NCI-H526 (cell line): ENCODE measurements around the gene AVL9.

Source experiments
- DNase-seq, 2 experiments: peaks; one replicate each; lab custom pipeline; 2025; lab: John Stamatoyannopoulos, UW

AVL9 gene

GRCh38 chr7:32535162-32535702, 39.9 kb downstream of the AVL9 start:
- no peak for DNase-seq

GRCh38 chr7:32536016-32536415, 40.7 kb downstream of the AVL9 start:
- DNase-seq, result no peak

- DNase-seq, result no peak
Observed at GRCh38 chr7:32536585-32536984, 41.3 kb downstream of the AVL9 start.

DNA sequence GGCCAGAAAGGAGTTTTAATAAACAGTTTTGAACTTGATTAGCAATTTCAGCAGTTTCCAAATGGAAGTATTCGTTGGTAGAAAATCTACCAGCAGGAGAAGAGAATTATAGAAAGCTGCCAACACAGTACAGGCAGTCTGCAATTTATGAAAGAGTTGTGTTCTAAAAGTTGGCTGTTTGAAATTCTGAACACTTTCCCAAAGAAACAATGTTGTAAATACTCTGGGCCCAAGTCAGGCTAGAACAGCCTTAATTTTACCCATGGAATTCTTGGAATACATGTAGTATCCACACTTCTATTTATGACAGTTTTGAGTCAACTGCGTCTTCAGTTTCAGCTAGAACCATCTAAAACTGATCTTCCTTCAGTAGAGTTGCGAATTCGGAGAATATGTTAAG, 42.5 kb downstream of the AVL9 start:
- no peak for DNase-seq

GRCh38 chr7:32539366-32539765, 44.1 kb downstream of the AVL9 start:
- no peak for DNase-seq

- DNase-seq, result no peak
Observed at GRCh38 chr7:32539919-32540531, 44.7 kb downstream of the AVL9 start.

- no peak for DNase-seq
Observed at GRCh38 chr7:32542595-32542994, 47.3 kb downstream of the AVL9 start.

GRCh38 chr7:32559480-32559879, 64.2 kb downstream of the AVL9 start:
- no peak for DNase-seq

DNA sequence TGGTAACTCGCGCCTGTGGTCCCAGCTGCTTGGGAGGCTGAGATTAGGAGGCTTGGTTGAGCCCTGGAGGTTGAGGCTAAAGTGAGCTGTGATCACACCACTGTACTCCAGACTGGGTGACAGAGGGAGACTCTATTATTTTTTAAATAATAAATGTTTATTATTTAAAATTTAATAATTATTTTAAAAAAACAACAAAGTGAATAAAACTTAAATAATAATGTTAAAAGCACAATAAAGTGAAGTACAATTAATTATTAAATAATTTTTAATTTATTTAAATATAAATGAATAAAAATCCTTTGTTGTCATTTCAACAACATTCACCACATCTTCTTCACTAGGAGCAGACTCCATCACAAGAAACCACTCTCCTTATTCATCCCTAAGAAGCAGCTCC, 64.8 kb downstream of the AVL9 start:
- DNase-seq, result no peak

DNA sequence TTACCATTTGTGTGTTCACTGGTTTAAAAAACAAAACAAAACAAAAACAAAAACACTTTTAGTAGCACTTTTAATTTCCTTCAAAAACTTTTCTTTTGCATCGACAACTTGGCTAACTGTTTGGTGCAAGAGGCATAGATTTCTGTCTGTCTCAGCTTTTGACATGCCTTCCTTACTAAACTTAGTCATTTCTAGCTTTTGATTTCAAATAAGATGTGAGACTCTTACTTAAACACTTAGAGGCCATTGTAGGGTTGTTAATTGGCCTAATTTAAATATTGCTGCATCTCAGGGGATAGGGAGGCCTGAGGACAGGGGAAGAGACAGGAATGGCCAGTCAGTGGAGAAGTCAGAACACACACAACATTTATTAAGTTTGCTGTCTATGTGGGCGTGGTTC, 66.3 kb downstream of the AVL9 start:
- no peak for DNase-seq

DNA sequence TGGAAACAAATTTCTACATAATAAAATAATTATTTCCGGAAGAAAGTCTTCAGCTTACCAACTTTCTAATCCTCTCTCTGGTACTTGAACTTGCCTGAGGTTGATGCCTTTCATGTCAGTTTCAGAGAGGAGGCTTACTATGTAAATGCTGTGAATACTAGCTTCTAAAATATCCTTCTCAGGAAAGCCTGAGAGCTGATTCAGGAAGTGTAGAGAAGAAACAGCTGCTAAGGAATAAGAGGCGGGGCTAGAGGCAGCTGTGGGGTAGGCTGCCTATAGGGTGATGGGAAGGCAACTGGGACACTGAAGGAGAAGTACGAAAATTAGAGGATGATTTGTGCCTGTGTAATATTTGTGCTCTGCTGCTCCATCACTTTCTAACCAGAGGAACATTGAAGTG, 69.3 kb downstream of the AVL9 start:
- DNase-seq, result no peak

- no peak for DNase-seq
Observed at GRCh38 chr7:32569388-32570289, 74.3 kb downstream of the AVL9 start.

DNA sequence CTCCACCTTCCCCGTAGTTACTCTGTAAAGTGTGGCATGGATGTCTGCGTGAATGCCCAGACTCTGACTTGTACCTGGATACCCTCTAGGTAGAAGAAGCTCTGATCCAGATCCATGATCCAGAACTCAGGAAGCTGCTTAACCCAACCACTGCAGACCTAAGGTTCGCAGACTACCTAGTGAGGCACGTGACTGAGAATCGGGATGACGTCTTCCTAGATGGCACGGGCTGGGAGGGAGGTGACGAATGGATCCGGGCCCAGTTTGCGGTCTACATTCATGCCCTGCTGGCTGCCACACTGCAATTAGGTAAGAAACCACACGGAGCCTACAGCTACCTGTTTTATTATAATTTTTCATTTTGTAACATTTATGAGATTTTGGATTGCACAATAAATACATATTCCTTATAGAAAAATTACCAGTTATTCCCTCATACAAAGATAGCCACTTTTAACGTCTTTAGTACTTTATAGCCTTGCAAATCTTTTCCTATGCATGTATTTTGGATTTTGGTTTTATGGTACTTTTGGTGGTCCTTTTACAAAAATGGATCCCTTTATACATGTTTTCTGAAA, 77.9 kb downstream of the AVL9 start:
- no peak for DNase-seq

DNA sequence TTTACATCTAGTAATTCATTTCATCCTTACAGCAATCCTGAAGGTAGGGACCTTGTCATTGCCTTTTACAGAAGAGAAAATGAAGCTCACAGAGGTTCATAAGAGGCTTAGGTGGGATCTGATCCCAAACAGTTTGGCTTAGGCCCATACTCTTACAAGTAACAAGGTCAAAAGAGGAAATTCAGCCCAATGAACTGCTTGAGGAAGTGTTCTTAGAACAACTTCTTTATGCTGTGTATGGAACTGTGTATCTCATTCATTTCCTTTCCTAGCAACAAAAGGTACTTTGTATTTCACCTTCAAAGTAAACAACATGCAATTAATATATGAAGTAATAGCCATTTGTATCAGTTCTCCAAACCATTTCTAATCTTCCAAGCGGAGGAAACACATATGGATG, 79.3 kb downstream of the AVL9 start:
- no peak for DNase-seq

GRCh38 chr7:32577421-32577820, 82.1 kb downstream of the AVL9 start:
- DNase-seq, result no peak

- DNase-seq, result no peak
Observed at GRCh38 chr7:32579776-32580175, 84.5 kb downstream of the AVL9 start.

DNA sequence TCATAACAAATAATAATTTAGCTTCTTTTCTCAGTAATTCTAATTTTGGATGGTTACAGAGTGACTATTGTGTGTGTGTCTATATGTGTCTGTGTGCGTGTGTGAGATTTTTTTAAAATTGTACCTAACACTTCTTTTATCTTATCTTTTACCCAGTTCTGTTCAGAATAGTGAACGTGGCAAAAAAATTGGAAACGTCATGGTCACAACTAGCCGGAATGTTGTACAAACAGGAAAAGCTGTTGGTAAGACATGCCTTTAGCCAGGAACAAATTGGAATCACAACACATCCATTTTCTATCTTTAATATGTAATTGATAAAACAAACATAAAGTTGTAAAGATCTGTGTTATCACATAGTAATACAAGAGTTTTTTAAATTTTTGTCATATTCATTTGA, 85.4 kb downstream of the AVL9 start:
- no peak for DNase-seq

- DNase-seq, result no peak
Observed at GRCh38 chr7:32582036-32582435, 86.7 kb downstream of the AVL9 start.

DNA sequence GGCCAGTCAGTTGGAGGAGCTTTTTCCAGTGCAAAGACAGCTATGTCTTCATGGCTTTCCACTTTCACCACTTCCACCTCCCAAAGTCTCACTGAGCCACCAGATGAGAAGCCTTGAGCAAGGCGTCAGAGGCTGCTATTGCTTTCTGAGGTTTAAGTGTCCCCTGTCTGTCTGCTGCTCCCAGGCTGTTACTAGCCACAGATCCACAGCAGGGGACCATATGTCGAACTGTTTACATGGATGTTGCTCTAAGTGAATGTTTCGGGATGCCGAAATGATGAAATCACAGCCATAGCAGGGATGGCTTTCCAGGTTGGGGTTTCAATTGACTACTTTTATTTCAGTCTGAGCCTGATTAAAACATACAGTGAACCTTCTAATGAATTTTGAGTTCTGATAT, 88.5 kb downstream of the AVL9 start:
- DNase-seq, result no peak

- no peak for DNase-seq
Observed at GRCh38 chr7:32586291-32587221, 91.3 kb downstream of the AVL9 start.

DNA sequence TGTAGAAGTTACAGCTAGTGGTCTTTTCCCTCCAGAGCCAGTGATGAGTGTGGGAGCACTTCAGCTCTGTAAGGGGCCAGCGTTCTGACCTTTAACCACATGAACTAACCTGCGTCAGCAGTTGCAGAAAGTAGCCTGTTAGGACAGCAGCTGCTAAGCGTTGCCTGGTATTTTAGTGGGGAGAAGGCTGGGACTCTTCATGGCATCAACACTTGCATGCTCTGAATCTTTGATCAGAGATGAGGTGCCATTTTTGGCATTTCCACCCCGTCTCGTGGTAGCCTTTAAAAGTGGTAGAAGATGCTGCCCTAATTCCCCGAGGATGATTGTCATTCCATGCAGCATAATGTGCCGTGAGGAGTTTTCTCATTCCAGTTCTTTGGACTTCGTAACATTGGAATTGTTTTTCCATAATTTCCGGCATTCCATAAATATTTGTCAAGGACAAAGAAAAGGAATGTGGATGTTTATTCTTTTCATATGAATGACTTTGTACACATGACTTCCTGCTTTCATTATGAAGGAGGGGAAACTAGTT, 92.2 kb downstream of the AVL9 start:
- no peak for DNase-seq

DNA sequence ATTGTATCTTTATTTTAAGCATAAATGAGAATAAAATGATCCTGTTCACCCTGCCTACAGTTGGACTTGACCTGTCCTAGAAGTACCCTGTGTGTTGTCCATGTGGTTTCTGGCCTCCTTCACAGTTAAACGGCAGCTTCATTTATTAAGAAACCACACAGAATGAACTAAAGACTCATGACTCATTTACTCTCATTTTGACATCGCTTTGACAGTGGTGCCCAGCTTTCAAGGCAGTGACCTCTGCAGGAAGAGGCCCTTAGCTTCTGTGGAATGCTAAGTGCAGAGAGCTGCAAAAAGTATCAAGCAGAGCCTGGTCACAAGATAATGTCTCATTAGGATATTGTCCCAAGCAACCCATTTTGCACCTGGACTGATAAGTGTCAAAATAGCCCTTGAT, 93.4 kb downstream of the AVL9 start:
- DNase-seq, result no peak
